ENCODE measurements around the gene CSF2.
"Not testable (repeated sequence)": the region's sequence is repeated elsewhere in the genome, so short reads cannot be mapped to it uniquely, and the experiment has no call there.

Gene CSF2

GRCh38 chr5:132116072-132116471, 42.5 kb downstream of the CSF2 start:
- H3K4me3 ChIP-seq (ENCODE audit: low read depth, low read length) = no peak overlapping the region
- ChIA-PET POLR2A (no interaction called here), CTCF (no interaction called here)
- no peak for TF ChIP-seq CTCF (IDR thresholded peaks at IDR 0.05; ENCODE audit: insufficient read depth, low read length, missing control alignments)
- DNase-seq (ENCODE audit: low read depth, low spot score) = no peak

- POLR2A ChIA-PET; DNase-seq (ENCODE audit: low read depth, low spot score); H3K4me3 ChIP-seq (ENCODE audit: low read depth, low read length): not testable (repeated sequence)
- CTCF ChIA-PET = interaction anchor here (1.6 kb wide), 1 partner anchor 52 kb away, joined by 5 read pairs; no protein-coding TSS in a partner anchor
Observed at GRCh38 chr5:132116909-132117489, 43.4 kb downstream of the CSF2 start.

GRCh38 chr5:132120717-132121116, 47.1 kb downstream of the CSF2 start:
- CTCF ChIA-PET = interaction anchor here (1.2 kb wide), 1 partner anchor 58 kb away, joined by 3 read pairs; no protein-coding TSS in a partner anchor
- H3K4me3 ChIP-seq (ENCODE audit: low read depth, low read length); POLR2A ChIA-PET; DNase-seq (ENCODE audit: low read depth, low spot score): not testable (repeated sequence)

- POLR2A ChIA-PET; H3K4me3 ChIP-seq (ENCODE audit: low read depth, low read length); CTCF ChIA-PET; DNase-seq (ENCODE audit: low read depth, low spot score): not testable (repeated sequence)
Observed at GRCh38 chr5:132122971-132123370, 49.4 kb downstream of the CSF2 start.

- CTCF ChIA-PET; DNase-seq (ENCODE audit: low read depth, low spot score); POLR2A ChIA-PET; H3K4me3 ChIP-seq (ENCODE audit: low read depth, low read length): not testable (repeated sequence)
Observed at GRCh38 chr5:132123578-132123977, 50.0 kb downstream of the CSF2 start.

All from AG04449 (cell line).